ENCODE measurements around the gene FDX2. TPM values are rescaled to one million over a fixed set of nuclear protein-coding genes. Genes with fewer than 3 reads are reported as not detected.

FDX2 gene
- total RNA-seq, 1 donor from 2014 or later: 23.3 TPM

DNA sequence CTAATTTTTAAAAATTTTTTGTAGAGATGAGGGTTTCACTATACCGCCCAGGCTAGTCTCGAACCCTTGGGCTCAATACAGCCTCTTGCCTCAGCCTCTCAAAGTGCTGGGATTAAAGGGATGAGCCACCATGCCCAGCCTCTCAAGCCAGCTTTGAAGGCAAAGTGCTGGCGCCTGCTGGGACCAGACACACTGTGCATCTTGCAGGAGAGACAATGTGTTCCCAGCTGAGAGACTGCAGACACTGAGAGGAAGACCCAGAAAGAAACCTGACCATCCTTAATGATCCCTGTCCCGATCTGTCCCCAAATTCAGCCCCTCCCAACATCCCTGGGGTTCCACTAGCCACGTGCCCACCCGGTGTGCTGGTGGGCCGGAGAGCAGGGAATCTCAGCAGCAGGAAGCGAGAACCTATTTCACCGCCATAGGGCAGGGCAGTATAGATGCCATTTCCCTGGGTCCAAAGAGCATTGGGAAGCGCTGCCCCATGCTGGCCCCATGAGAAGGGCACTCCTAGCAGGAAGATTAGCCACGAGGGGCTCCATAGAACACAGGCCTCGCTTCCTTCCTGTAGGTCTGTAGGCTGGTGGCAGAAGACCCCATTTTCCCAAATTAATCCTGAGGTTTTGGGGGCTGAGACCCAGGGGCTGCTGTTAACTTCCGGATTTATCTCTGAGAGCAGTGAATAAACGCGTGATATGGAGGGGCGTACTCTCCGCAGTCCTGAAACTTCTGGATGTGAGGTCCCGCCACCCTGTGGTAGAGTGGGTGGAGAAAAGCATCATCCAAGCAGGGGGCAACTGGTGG, 16.5 kb upstream of the FDX2 start:
- Mint-ChIP-seq H3K4me3 (peak overlapping the region; percentile 97), H3K9me3 (no peaks in the 10 kb centered on the region), H3K36me3 (peaks cover 4% of the 10 kb centered on the region), H3K4me1 (ENCODE audit: unreplicated experiment) (peaks cover 13% of the 10 kb centered on the region), H3K27ac (peak overlapping the region; percentile 88), H3K27me3 (no peaks in the 10 kb centered on the region)
- TF ChIP-seq, protein P1, sequence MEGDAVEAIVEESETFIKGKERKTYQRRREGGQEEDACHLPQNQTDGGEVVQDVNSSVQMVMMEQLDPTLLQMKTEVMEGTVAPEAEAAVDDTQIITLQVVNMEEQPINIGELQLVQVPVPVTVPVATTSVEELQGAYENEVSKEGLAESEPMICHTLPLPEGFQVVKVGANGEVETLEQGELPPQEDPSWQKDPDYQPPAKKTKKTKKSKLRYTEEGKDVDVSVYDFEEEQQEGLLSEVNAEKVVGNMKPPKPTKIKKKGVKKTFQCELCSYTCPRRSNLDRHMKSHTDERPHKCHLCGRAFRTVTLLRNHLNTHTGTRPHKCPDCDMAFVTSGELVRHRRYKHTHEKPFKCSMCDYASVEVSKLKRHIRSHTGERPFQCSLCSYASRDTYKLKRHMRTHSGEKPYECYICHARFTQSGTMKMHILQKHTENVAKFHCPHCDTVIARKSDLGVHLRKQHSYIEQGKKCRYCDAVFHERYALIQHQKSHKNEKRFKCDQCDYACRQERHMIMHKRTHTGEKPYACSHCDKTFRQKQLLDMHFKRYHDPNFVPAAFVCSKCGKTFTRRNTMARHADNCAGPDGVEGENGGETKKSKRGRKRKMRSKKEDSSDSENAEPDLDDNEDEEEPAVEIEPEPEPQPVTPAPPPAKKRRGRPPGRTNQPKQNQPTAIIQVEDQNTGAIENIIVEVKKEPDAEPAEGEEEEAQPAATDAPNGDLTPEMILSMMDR (conservative IDR thresholded peaks at IDR 0.05): peak; percentile 25
- no peak for DNase-seq (ENCODE audit: extremely low spot score, unreplicated experiment)

DNA sequence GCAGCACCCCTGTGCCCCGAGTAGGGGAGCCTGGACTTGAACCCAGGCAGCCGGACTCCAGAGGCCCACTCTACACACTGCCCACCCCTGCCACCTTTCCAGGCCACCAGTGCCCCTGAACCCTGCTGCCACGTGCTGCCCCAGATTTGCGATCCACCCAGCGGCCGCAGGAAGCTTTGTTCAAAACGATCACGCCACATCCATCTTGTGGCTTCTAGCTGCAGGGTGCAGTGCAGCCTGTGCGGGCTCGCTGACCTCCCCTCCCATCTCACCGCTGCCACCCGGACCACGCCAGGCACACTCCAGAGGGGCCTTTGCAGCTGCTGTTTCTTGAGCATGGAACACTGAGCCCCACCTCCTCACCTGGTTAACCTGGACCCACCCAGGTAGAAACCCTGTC, 13.7 kb upstream of the FDX2 start:
- no peaks in the 10 kb centered on the region for H3K9me3 Mint-ChIP-seq
- H3K4me3 Mint-ChIP-seq: no peak overlapping the region
- H3K27me3 Mint-ChIP-seq: no peaks in the 10 kb centered on the region
- peaks cover 13% of the 10 kb centered on the region for H3K4me1 Mint-ChIP-seq (ENCODE audit: unreplicated experiment)
- no peak for DNase-seq (ENCODE audit: extremely low spot score, unreplicated experiment)
- peaks cover 4% of the 10 kb centered on the region for H3K36me3 Mint-ChIP-seq
- TF ChIP-seq, protein P1 (conservative IDR thresholded peaks at IDR 0.05): no peak
- no peak overlapping the region for H3K27ac Mint-ChIP-seq

DNA sequence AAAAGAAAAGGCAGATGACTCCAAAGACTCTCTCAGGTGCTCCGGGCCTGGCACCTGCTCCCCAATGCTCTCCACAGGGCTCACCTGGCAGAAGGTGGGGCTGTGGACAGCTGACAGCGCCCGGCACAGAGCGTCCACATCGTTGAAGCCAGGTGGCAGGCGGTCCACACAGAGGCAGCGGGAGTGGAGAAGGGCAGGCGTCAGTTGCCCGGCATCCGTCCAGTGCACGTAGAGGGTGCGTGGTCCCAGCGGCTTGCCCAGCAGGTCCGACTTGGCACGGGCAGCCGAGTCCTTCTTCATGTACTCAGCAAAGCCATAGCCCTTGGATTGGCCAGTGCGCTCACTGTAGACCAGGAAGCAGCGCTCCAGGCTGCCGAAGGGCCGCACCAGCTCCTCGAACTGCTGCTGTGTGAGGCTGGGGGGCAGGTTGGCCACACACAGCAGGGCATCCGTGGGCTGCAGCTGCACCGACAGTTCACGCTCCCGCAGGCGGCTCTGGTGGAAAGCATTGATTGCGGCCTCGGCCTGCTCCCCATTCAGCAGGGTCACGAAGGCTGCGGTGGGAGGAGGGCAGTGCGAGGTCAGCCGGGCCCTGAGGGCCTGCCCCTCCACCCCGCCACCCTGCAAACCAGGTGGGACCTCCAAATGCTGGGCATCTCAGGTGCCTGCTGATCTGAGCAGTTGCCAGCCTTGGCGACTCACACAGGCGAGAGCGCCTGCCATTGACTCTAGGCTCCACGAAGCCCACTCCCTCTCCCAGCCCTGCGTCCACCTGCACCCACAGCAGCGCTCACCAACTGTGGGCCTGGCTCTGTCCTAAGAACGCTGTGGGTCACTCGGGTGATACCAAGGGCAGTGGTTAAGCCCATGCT, 13.0 kb upstream of the FDX2 start:
- Mint-ChIP-seq H3K27me3 (no peaks in the 10 kb centered on the region), H3K4me1 (ENCODE audit: unreplicated experiment) (peaks cover 9% of the 10 kb centered on the region), H3K9me3 (no peaks in the 10 kb centered on the region), H3K36me3 (peaks cover 4% of the 10 kb centered on the region), H3K27ac (no peak overlapping the region), H3K4me3 (no peak overlapping the region)
- no peak for DNase-seq (ENCODE audit: extremely low spot score, unreplicated experiment)
- TF ChIP-seq, protein P1 (conservative IDR thresholded peaks at IDR 0.05): no peak

DNA sequence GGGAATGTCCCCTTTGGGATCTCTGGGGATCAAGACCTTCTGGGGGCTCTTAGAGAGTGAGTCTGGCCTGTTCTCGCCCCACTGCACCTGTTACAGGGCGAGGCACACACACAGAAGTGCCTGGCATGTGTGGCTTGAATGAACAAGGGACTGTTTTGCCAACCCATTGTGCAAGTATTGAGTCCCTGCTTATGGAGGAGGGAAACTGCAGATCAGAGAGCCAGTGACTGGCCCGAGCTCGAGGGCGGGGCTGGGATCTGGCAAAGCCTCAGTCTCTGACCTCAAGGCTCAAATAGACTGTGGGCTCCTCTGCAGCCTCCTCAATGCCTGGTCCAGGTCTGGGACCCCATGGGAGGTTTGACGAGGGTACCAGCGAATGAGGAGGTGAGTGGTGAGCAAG, 12.0 kb upstream of the FDX2 start:
- Mint-ChIP-seq H3K4me3 (no peak overlapping the region), H3K36me3 (peaks cover 4% of the 10 kb centered on the region), H3K27me3 (no peaks in the 10 kb centered on the region), H3K27ac (no peak overlapping the region), H3K9me3 (no peaks in the 10 kb centered on the region), H3K4me1 (ENCODE audit: unreplicated experiment) (peaks cover 6% of the 10 kb centered on the region)
- no peak for DNase-seq (ENCODE audit: extremely low spot score, unreplicated experiment)
- TF ChIP-seq, protein P1 (conservative IDR thresholded peaks at IDR 0.05): no peak

DNA sequence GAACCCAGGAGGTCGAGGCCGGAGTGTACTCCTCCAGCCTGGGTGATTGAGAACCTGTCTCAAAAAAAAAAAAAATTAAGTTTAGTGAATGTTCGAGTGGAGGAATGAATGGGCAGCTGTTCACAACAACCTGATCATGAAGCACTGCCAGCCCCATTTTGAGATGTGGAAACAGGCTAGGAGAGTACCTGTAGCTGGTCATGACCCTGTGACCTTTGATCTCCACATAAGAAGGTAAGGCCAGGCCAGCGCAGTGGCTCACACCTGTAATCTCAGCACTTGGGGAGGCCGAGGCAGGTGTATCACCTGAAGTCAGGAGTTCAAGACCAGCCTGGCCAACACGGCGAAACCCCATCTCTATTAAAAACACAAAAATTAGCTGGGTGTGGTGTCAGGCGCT, 9.9 kb upstream of the FDX2 start:
- TF ChIP-seq, protein P1 (conservative IDR thresholded peaks at IDR 0.05): no peak
- Mint-ChIP-seq H3K4me3 (no peak overlapping the region), H3K27me3 (no peaks in the 10 kb centered on the region), H3K36me3 (peaks cover 10% of the 10 kb centered on the region), H3K9me3 (no peaks in the 10 kb centered on the region), H3K4me1 (ENCODE audit: unreplicated experiment) (no peaks in the 10 kb centered on the region), H3K27ac (no peak overlapping the region)
- DNase-seq (ENCODE audit: extremely low spot score, unreplicated experiment): no peak

All from type B pancreatic cell (in vitro differentiated cells).